Pancreas (tissue), 10 donors: ENCODE results near the gene PIGQ. TPM values are rescaled to one million over a fixed set of nuclear protein-coding genes. Genes with fewer than 3 reads are reported as not detected.

Experiments used
- ATAC-seq, 4 donors: fragments of 200-7000 bp; cut with Tn5 transposase; one replicate each; pipeline versions ENCODE4 v1.8.0 to v1.9.1; 2020; ENCODE audit warnings: mild to moderate bottlenecking in 4 of 4, moderate library complexity in 4 of 4
- DNase-seq, 6 donors: peaks; one replicate each; pipeline ENCODE4 v3.0.0-alpha.2; 2020
- FAIRE-seq: peaks from 2 replicates; lab custom pipeline; 2012; peaks lifted over from hg19 to GRCh38; lab: Jason Lieb, UNC
- H3K27ac ChIP-seq, 4 donors: fragments of 200-600 bp; sonication (generic); 1 replicate in 3 of 4; 2 replicates in 1 of 4; pipeline versions ENCODE4 v1.5.0 to v1.8.0; 2020
- H3K27me3 ChIP-seq, 4 donors: fragments of 200-600 bp; one replicate each; pipeline ENCODE4 v1.8.0; 2021
- H3K36me3 ChIP-seq, 3 donors: fragments of 200-600 bp; sonication (generic) in 1 of 3; one replicate each; pipeline versions ENCODE4 v1.5.0 to v1.8.0; 2020 to 2021
- H3K4me1 ChIP-seq, 3 donors: fragments of 200-600 bp; one replicate each; pipeline ENCODE4 v1.8.0; 2021
- H3K4me3 ChIP-seq, 4 donors: fragments of 200-600 bp; sonication (generic) in 2 of 4; one replicate each; pipeline versions ENCODE4 v1.5.0 to v1.8.0; 2020 to 2021
- H3K9me3 ChIP-seq, 4 donors: fragments of 200-600 bp; one replicate each; pipeline ENCODE4 v1.8.0; 2021
- CTCF ChIP-seq, 4 donors: fragments of 200-600 bp; sonication (generic) in 3 of 4; IDR thresholded peaks; one replicate each; pipeline versions ENCODE4 v1.5.0 to v1.8.0; 2021; ENCODE audit warnings: antibody characterized with exemption in 4 of 4
- WGBS, 2 donors: extraction: QIAGEN DNeasy Blood & Tissue Kit; methylation state at CpG; one replicate each; pipeline ENCODE4 v1.1.7; 2013; 5-methylcytosine and 5-hydroxymethylcytosine counted together
- intact Hi-C, 3 donors: fragments of 100-400 bp; cut with DNase I; formaldehyde crosslinking; loops; one replicate each; pipeline versions ENCODE4 v1.11.1 to v1.14.2; 2022
- microRNA-seq, 2 donors: library from miRNA; unstranded; fragments of <30 nt; microRNA quantifications; one replicate each; pipeline versions ENCODE4 to v1.1.0, GENCODE V29; 2019 to 2020
- polyA plus RNA-seq, 2 donors: library from polyadenylated mRNA; stranded (reverse); fragments of 200-250 nt; gene quantifications; one replicate each; pipeline ENCODE4 v1.2.3, GENCODE V29; 2013
- total RNA-seq, 6 donors: library from RNA; stranded (reverse); fragmentation: NEBNext Ultra II Directional in 4 of 6; extraction: Animal tissue kit (Norgen Biotek cat#: 25700) in 4 of 6; gene quantifications; one replicate each; pipeline versions ENCODE4 v1.2.1 to v1.2.4, GENCODE V29; 2021 to 2023
- donor health status: healthy with polysubstance abuse.
- donor health status: DM: no; HTN: no; CAD: no; lungs with moderate emphysema.
- donor health status: DM: no; HTN: no; CAD: no.
- donor health status: control.
- donor health status: control.
- donor health status: Bipolar disorder and iron deficiency.
- donor health status: DM: yes; HTN: yes; CAD: no.
- donor health status: DM: no; HTN: no; CAD: no.
- donor health status: DM: no; HTN: no; CAD: no.
- donor health status: DM: yes; HTN: yes; CAD: no.

PIGQ gene
- total and polyA plus RNA-seq, 8 donors: 29.7 to 165 (median 43.6) TPM

GRCh38 chr16:633336-634050 lies 63.7 kb downstream of the PIGQ start:
- WGBS, 2 donors: 96 to 98% methylated on average over 72 to 74 of the region's 74 CpGs
- DNase-seq (peak in 3 of 6 donors; percentile 32 to 78 (median 53)), ATAC-seq (no peak), FAIRE-seq (no peak)
- no peak for TF ChIP-seq CTCF (IDR thresholded peaks at IDR 0.05)
- Histone ChIP-seq H3K4me1 (peaks cover 12 to 16% (median 14%) of the 10 kb centered on the region in 3 donors), H3K9me3 (no peaks in the 10 kb centered on the region), H3K4me3 (no peak overlapping the region), H3K36me3 (peaks cover 0 to 13% (median 0%) of the 10 kb centered on the region in 3 donors), H3K27ac (no peak overlapping the region), H3K27me3 (no peaks in the 10 kb centered on the region)
- intact Hi-C loops: no loop called here

Small RNAs within 50 kb of the gene (microRNA-seq; reads per million reads assigned to microRNA genes)
- gene MIR3176: 0.39 to 1.2 reads per million in 2 donors
- gene MIR5587: 0 reads per million in 2 donors

Other genes starting within 250 kb of the PIGQ start
- 10 to 100 TPM in 3 of 6 donors, 1 to 10 TPM in 3; 8.0 to 13.6 (median 9.6) TPM for gene AXIN1, start 217.2 kb upstream of the PIGQ start, total RNA-seq
- 10 to 100 TPM; 12.3 to 12.8 TPM for gene AXIN1, start 217.2 kb upstream of the PIGQ start, polyA plus RNA-seq
- gene MRPL28, start 199.4 kb upstream of the PIGQ start, total RNA-seq: 10 to 100 TPM in 5 of 6 donors, 1 to 10 TPM in 1; 9.2 to 22.0 (median 18.6) TPM
- 10 to 100 TPM; 58.1 to 65.4 TPM for gene MRPL28, start 199.4 kb upstream of the PIGQ start, polyA plus RNA-seq
- 10 to 100 TPM; 53.1 to 75.5 (median 58.9) TPM for gene PGAP6, start 188.0 kb upstream of the PIGQ start, total RNA-seq
- gene PGAP6, start 188.0 kb upstream of the PIGQ start, polyA plus RNA-seq: 10 to 100 TPM; 62.1 to 88.5 TPM
- 10 to 100 TPM; 11.0 to 32.5 (median 20.8) TPM for gene NME4, start 172.8 kb upstream of the PIGQ start, total RNA-seq
- gene NME4, start 172.8 kb upstream of the PIGQ start, polyA plus RNA-seq: 10 to 100 TPM; 48.4 to 68.6 TPM
- 10 to 100 TPM in 5 of 6 donors, 1 to 10 TPM in 1; 9.2 to 21.4 (median 15.6) TPM for gene DECR2, start 168.1 kb upstream of the PIGQ start, total RNA-seq
- 10 to 100 TPM; 48.8 to 68.0 TPM for gene DECR2, start 168.1 kb upstream of the PIGQ start, polyA plus RNA-seq
- gene RAB11FIP3, start 144.3 kb upstream of the PIGQ start, total RNA-seq: 10 to 100 TPM; 22.0 to 41.3 (median 29.7) TPM
- gene RAB11FIP3, start 144.3 kb upstream of the PIGQ start, polyA plus RNA-seq: 10 to 100 TPM; 42.4 to 67.4 TPM
- 10 to 100 TPM; 25.4 to 53.6 (median 37.2) TPM for gene CAPN15, start 42.3 kb upstream of the PIGQ start, total RNA-seq
- 10 to 100 TPM; 48.3 to 75.7 TPM for gene CAPN15, start 42.3 kb upstream of the PIGQ start, polyA plus RNA-seq
- gene PRR35, start 9.6 kb upstream of the PIGQ start, total RNA-seq: 1 to 10 TPM in 1 of 6 donors, under 1 TPM in 5; 0.09 to 1.0 (median 0.70) TPM
- under 1 TPM; 0.38 to 0.72 TPM for gene PRR35, start 9.6 kb upstream of the PIGQ start, polyA plus RNA-seq
- gene NHLRC4, start 3.0 kb upstream of the PIGQ start, total RNA-seq: under 1 TPM in 4 of 6 donors, not detected in 2; 0.08 to 0.28 (median 0.14) TPM
- under 1 TPM; 0.05 to 0.27 TPM for gene NHLRC4, start 3.0 kb upstream of the PIGQ start, polyA plus RNA-seq
- gene RAB40C, start 20.1 kb downstream of the PIGQ start, total RNA-seq: 10 to 100 TPM; 19.4 to 42.4 (median 30.6) TPM
- gene RAB40C, start 20.1 kb downstream of the PIGQ start, polyA plus RNA-seq: 10 to 100 TPM; 47.0 to 71.4 TPM
- 1 to 10 TPM in 3 of 6 donors, under 1 TPM in 3; 0.75 to 2.0 (median 1.2) TPM for gene WFIKKN1, start 61.0 kb downstream of the PIGQ start, total RNA-seq
- gene WFIKKN1, start 61.0 kb downstream of the PIGQ start, polyA plus RNA-seq: 10 to 100 TPM in 1 of 2 donors, 1 to 10 TPM in 1; 2.6 to 13.8 TPM
- gene METTL26, start 66.3 kb downstream of the PIGQ start, total RNA-seq: 10 to 100 TPM; 18.8 to 32.3 (median 24.4) TPM
- gene METTL26, start 66.3 kb downstream of the PIGQ start, polyA plus RNA-seq: 100 to 1,000 TPM in 1 of 2 donors, 10 to 100 TPM in 1; 87.6 to 130 TPM
- gene MCRIP2, start 71.9 kb downstream of the PIGQ start, total RNA-seq: 10 to 100 TPM; 19.0 to 33.9 (median 21.9) TPM
- 10 to 100 TPM; 65.1 to 89.3 TPM for gene MCRIP2, start 71.9 kb downstream of the PIGQ start, polyA plus RNA-seq
- 10 to 100 TPM; 14.7 to 23.4 (median 19.3) TPM for gene WDR90, start 79.4 kb downstream of the PIGQ start, total RNA-seq
- 10 to 100 TPM; 85.5 to 91.3 TPM for gene WDR90, start 79.4 kb downstream of the PIGQ start, polyA plus RNA-seq
- 10 to 100 TPM; 33.5 to 66.2 (median 45.6) TPM for gene RHOT2, start 98.2 kb downstream of the PIGQ start, total RNA-seq
- gene RHOT2, start 98.2 kb downstream of the PIGQ start, polyA plus RNA-seq: 100 to 1,000 TPM; 260 to 265 TPM
- gene RHBDL1, start 105.7 kb downstream of the PIGQ start, total RNA-seq: 1 to 10 TPM in 1 of 6 donors, under 1 TPM in 5; 0.28 to 1.0 (median 0.84) TPM
- 1 to 10 TPM; 2.3 to 5.1 TPM for gene RHBDL1, start 105.7 kb downstream of the PIGQ start, polyA plus RNA-seq
- gene STUB1, start 110.4 kb downstream of the PIGQ start, total RNA-seq: 10 to 100 TPM; 40.1 to 66.1 (median 56.0) TPM
- gene STUB1, start 110.4 kb downstream of the PIGQ start, polyA plus RNA-seq: 100 to 1,000 TPM in 1 of 2 donors, 10 to 100 TPM in 1; 89.5 to 130 TPM
- 10 to 100 TPM; 25.0 to 40.3 (median 30.9) TPM for gene JMJD8, start 114.4 kb downstream of the PIGQ start, total RNA-seq
- gene JMJD8, start 114.4 kb downstream of the PIGQ start, polyA plus RNA-seq: 10 to 100 TPM; 47.4 to 50.2 TPM
- 1 to 10 TPM; 3.5 to 7.5 (median 5.2) TPM for gene WDR24, start 120.4 kb downstream of the PIGQ start, total RNA-seq
- 1 to 10 TPM; 7.9 to 8.7 TPM for gene WDR24, start 120.4 kb downstream of the PIGQ start, polyA plus RNA-seq
- 1 to 10 TPM in 4 of 6 donors, under 1 TPM in 2; 0.60 to 2.8 (median 1.7) TPM for gene FBXL16, start 135.8 kb downstream of the PIGQ start, total RNA-seq
- 10 to 100 TPM in 1 of 2 donors, 1 to 10 TPM in 1; 4.8 to 17.7 TPM for gene FBXL16, start 135.8 kb downstream of the PIGQ start, polyA plus RNA-seq
- gene METRN, start 145.2 kb downstream of the PIGQ start, total RNA-seq: 10 to 100 TPM; 27.6 to 44.9 (median 37.7) TPM
- 10 to 100 TPM; 74.2 to 82.0 TPM for gene METRN, start 145.2 kb downstream of the PIGQ start, polyA plus RNA-seq
- gene ANTKMT, start 151.2 kb downstream of the PIGQ start, total RNA-seq: 10 to 100 TPM; 12.2 to 25.5 (median 20.1) TPM
- 10 to 100 TPM; 35.2 to 41.7 TPM for gene ANTKMT, start 151.2 kb downstream of the PIGQ start, polyA plus RNA-seq
- under 1 TPM; 0.16 to 0.95 (median 0.25) TPM for gene CCDC78, start 156.5 kb downstream of the PIGQ start, total RNA-seq
- 1 to 10 TPM; 2.1 to 7.7 TPM for gene CCDC78, start 156.5 kb downstream of the PIGQ start, polyA plus RNA-seq
- 1 to 10 TPM in 4 of 6 donors, under 1 TPM in 2; 0.47 to 4.6 (median 1.1) TPM for gene HAGHL, start 157.1 kb downstream of the PIGQ start, total RNA-seq
- 10 to 100 TPM in 1 of 2 donors, 1 to 10 TPM in 1; 6.4 to 17.5 TPM for gene HAGHL, start 157.1 kb downstream of the PIGQ start, polyA plus RNA-seq
- 10 to 100 TPM; 11.1 to 25.4 (median 14.1) TPM for gene CIAO3, start 171.0 kb downstream of the PIGQ start, total RNA-seq
- 10 to 100 TPM; 40.2 to 72.9 TPM for gene CIAO3, start 171.0 kb downstream of the PIGQ start, polyA plus RNA-seq
- 1 to 10 TPM in 2 of 6 donors, under 1 TPM in 3, not detected in 1; 0.35 to 2.4 (median 0.90) TPM for gene MSLN, start 190.8 kb downstream of the PIGQ start, total RNA-seq
- gene MSLN, start 190.8 kb downstream of the PIGQ start, polyA plus RNA-seq: 1 to 10 TPM in 1 of 2 donors, under 1 TPM in 1; 0.96 to 4.6 TPM
- gene RPUSD1, start 218.4 kb downstream of the PIGQ start, total RNA-seq: 10 to 100 TPM in 2 of 6 donors, 1 to 10 TPM in 4; 6.2 to 11.1 (median 8.6) TPM
- 10 to 100 TPM; 17.7 to 21.1 TPM for gene RPUSD1, start 218.4 kb downstream of the PIGQ start, polyA plus RNA-seq
- gene CHTF18, start 218.7 kb downstream of the PIGQ start, total RNA-seq: 10 to 100 TPM in 1 of 6 donors, 1 to 10 TPM in 5; 5.4 to 11.0 (median 6.5) TPM
- gene CHTF18, start 218.7 kb downstream of the PIGQ start, polyA plus RNA-seq: 10 to 100 TPM; 30.4 to 61.6 TPM
- gene GNG13, start 230.8 kb downstream of the PIGQ start, total RNA-seq: not detected
- gene GNG13, start 230.8 kb downstream of the PIGQ start, polyA plus RNA-seq: not detected